Natural killer cell treated with Interleukin-12 subunit alpha and Interleukin-12 subunit beta and Interleukin-15 and Interleukin-18, amount 100 ng/mL, for 72 hours (primary cell): ENCODE measurements around the gene ERBIN. TPM values are rescaled to one million over a fixed set of nuclear protein-coding genes. Genes with fewer than 3 reads are reported as not detected.
"Not testable (repeated sequence)": the region's sequence is repeated elsewhere in the genome, so short reads cannot be mapped to it uniquely, and the experiment has no call there.

Experiments
- ATAC-seq, 2 donors: fragments of 150-1000 bp; cut with Tn5 transposase in 1 of 2; sonication (Bioruptor Pico), chemical (Tn5 transposase) in 1 of 2; 2 replicates each; pipeline ENCODE4 v1.10.0; 2021
- DNase-seq: peaks from one replicate; pipeline ENCODE4 v3.0.0; 2022; ENCODE audit warnings: low spot score
- H3K27ac Mint-ChIP-seq, 2 donors: 1 replicate in 1 of 2; 2 replicates in 1 of 2; pipeline ENCODE4 v1.8.0; 2022; ENCODE audit warnings: mixed read lengths in 2 of 2, mild to moderate bottlenecking in 1 of 2, moderate library complexity in 1 of 2
- H3K27me3 Mint-ChIP-seq, 2 donors: 1 replicate in 1 of 2; 2 replicates in 1 of 2; pipeline ENCODE4 v1.8.0; 2022; ENCODE audit warnings: mixed read lengths in 2 of 2
- H3K36me3 Mint-ChIP-seq: one replicate; pipeline ENCODE4 v1.8.0; 2022; ENCODE audit warnings: mixed read lengths
- H3K4me1 Mint-ChIP-seq, 2 donors: 1 replicate in 1 of 2; 2 replicates in 1 of 2; pipeline ENCODE4 v1.8.0; 2022; ENCODE audit warnings: low read depth in 2 of 2, mixed read lengths in 2 of 2, mild to moderate bottlenecking in 1 of 2
- H3K4me3 Mint-ChIP-seq: one replicate; pipeline ENCODE4 v1.8.0; 2022; ENCODE audit warnings: mixed read lengths
- H3K9me3 Mint-ChIP-seq: 2 replicates; pipeline ENCODE4 v1.8.0; 2022; ENCODE audit warnings: mixed read lengths
- total RNA-seq, 2 donors: library from RNA; stranded (reverse); gene quantifications; one replicate each; pipeline ENCODE4 v1.2.3, GENCODE V29; 2022

The ERBIN gene, protein sequence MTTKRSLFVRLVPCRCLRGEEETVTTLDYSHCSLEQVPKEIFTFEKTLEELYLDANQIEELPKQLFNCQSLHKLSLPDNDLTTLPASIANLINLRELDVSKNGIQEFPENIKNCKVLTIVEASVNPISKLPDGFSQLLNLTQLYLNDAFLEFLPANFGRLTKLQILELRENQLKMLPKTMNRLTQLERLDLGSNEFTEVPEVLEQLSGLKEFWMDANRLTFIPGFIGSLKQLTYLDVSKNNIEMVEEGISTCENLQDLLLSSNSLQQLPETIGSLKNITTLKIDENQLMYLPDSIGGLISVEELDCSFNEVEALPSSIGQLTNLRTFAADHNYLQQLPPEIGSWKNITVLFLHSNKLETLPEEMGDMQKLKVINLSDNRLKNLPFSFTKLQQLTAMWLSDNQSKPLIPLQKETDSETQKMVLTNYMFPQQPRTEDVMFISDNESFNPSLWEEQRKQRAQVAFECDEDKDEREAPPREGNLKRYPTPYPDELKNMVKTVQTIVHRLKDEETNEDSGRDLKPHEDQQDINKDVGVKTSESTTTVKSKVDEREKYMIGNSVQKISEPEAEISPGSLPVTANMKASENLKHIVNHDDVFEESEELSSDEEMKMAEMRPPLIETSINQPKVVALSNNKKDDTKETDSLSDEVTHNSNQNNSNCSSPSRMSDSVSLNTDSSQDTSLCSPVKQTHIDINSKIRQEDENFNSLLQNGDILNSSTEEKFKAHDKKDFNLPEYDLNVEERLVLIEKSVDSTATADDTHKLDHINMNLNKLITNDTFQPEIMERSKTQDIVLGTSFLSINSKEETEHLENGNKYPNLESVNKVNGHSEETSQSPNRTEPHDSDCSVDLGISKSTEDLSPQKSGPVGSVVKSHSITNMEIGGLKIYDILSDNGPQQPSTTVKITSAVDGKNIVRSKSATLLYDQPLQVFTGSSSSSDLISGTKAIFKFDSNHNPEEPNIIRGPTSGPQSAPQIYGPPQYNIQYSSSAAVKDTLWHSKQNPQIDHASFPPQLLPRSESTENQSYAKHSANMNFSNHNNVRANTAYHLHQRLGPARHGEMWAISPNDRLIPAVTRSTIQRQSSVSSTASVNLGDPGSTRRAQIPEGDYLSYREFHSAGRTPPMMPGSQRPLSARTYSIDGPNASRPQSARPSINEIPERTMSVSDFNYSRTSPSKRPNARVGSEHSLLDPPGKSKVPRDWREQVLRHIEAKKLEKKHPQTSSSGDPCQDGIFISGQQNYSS (N-terminal part only)
- 10 to 100 TPM; 53.4 to 61.2 TPM for total RNA-seq

GRCh38 chr5:65926276-65926783 is at the start of gene ERBIN:
ERBIN (plus strand) TSS chr5:65926575; CDS start chr5:65992719, 66,144 bp downstream.
- peaks cover 18% of the 10 kb centered on the region for H3K36me3 Mint-ChIP-seq
- no peaks in the 10 kb centered on the region for H3K27me3 Mint-ChIP-seq
- peak; percentile 80 for DNase-seq
- peak within 1 kb of the TSS; percentile 93 to 96 for H3K27ac Mint-ChIP-seq
- H3K4me3 Mint-ChIP-seq: peak within 1 kb of the TSS; percentile 100
- ATAC-seq: peak; percentile 64 to 76
- peaks cover 23 to 42% of the 10 kb centered on the region in 2 donors for H3K4me1 Mint-ChIP-seq
- no peaks in the 10 kb centered on the region for H3K9me3 Mint-ChIP-seq

GRCh38 chr5:65876970-65877369 is 49.4 kb upstream of the ERBIN start:
- DNase-seq (no peak), ATAC-seq (no peak)
- Mint-ChIP-seq H3K27me3 (no peaks in the 10 kb centered on the region), H3K27ac (no peak overlapping the region), H3K9me3 (peaks cover 4% of the 10 kb centered on the region), H3K36me3 (peaks cover 6% of the 10 kb centered on the region), H3K4me3 (no peak overlapping the region), H3K4me1 (peaks cover 0 to 3% of the 10 kb centered on the region in 2 donors)

DNA sequence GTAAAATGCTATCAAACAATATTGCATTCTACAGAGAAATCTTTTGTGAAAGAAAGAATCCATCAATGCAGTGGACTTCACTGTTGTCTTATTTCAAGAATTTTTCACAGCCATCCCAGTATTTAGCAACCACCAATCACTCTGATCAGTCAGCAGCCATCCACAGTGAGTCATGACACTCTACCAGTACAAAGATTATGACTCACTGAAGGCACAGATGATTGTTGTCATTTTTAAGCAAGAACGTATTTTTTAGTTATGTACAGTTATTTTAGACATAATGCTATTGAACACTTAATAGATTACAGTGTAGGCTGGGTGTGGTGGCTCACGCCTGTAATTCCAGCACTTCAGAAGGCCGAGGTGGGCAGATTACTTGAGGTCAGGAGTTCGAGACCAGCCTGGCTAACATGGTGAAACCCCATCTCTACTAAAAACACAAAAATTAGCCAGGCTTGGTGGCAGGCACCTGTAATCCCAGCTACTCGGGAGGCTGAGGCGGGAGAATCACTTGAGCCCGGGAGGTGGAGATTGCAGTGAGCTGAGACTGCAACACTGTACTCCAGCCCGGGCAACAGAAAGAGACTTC is 46.6 kb upstream of the ERBIN start:
- H3K27me3 Mint-ChIP-seq, H3K4me3 Mint-ChIP-seq, H3K27ac Mint-ChIP-seq, DNase-seq, H3K4me1 Mint-ChIP-seq, H3K9me3 Mint-ChIP-seq, H3K36me3 Mint-ChIP-seq: not testable (repeated sequence)
- ATAC-seq: peak in 1 of 2 donors; percentile 68

DNA sequence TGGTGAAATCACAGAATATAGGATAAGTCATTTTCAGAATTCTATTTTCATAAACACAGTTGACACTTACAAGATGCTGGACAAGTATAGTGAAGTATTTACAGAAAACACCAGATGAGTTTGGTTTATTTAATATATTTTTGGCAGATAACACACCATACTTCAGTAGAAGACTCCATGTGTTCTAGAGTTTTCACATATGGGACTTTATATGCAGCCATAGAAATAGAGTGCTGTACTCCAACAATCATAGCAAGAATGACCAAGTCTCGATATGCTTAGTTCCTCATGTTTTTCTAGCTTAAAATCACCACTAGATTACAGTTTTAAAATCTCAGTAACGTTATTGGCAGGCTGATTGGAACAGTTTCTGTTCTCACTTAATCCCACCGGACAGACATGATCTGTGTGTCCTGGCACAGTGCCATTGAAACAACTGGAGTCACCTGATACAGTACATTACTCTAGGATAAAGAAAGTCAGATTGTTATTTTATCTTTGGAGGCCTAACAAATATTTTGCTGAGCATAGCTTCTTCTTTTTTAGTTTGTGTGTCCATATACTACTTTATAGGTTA is 45.8 kb upstream of the ERBIN start:
- Mint-ChIP-seq H3K36me3 (peaks cover 6% of the 10 kb centered on the region), H3K27me3 (no peaks in the 10 kb centered on the region), H3K4me1 (peaks cover 0 to 3% of the 10 kb centered on the region in 2 donors), H3K9me3 (peaks cover 4% of the 10 kb centered on the region), H3K27ac (no peak overlapping the region), H3K4me3 (no peak overlapping the region)
- no peak for DNase-seq
- no peak for ATAC-seq

- H3K4me1 Mint-ChIP-seq: no peaks in the 10 kb centered on the region
- H3K4me3 Mint-ChIP-seq: no peak overlapping the region
- DNase-seq (no peak), ATAC-seq (no peak)
- peaks cover under 1% of the 10 kb centered on the region for H3K36me3 Mint-ChIP-seq
- peaks cover 2 to 9% of the 10 kb centered on the region in 2 donors for H3K27me3 Mint-ChIP-seq
- no peak overlapping the region for H3K27ac Mint-ChIP-seq
- H3K9me3 Mint-ChIP-seq: peaks cover under 1% of the 10 kb centered on the region
Measured at GRCh38 chr5:65882278-65882677, 44.1 kb upstream of the ERBIN start.

DNA sequence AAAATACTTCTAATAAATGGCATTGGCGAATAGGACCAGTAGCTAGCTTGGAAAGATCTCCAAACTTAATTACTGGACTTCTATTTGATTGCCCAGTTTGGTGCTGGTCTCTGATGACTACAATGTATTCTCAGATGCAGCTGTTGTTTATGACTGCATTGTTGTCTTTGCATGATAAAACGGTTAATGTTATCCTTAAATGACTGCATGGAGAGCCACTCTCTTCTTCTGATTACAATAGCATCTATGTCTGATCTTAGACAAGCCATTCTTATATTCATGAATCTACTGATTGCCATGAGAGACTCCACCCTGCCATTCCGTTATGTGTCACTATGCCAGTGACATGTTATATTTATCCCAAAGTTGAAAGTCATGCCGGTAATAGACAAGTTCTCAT is 42.9 kb upstream of the ERBIN start:
- ATAC-seq: no peak
- H3K27me3 Mint-ChIP-seq: peaks cover 2 to 9% of the 10 kb centered on the region in 2 donors

GRCh38 chr5:65886387-65886786 is 40.0 kb upstream of the ERBIN start:
- no peak for DNase-seq
- H3K27ac Mint-ChIP-seq: no peak overlapping the region
- H3K4me3 Mint-ChIP-seq: no peak overlapping the region
- ATAC-seq: no peak
- peaks cover 2 to 9% of the 10 kb centered on the region in 2 donors for H3K27me3 Mint-ChIP-seq
- H3K9me3 Mint-ChIP-seq: no peaks in the 10 kb centered on the region
- no peaks in the 10 kb centered on the region for H3K36me3 Mint-ChIP-seq
- no peaks in the 10 kb centered on the region for H3K4me1 Mint-ChIP-seq

More for the DNA sequence above, 42.9 kb upstream of the ERBIN start:
- Mint-ChIP-seq H3K36me3 (no peaks in the 10 kb centered on the region), H3K4me3 (no peak overlapping the region), H3K27ac (no peak overlapping the region), H3K4me1 (no peaks in the 10 kb centered on the region), H3K9me3 (no peaks in the 10 kb centered on the region)
- no peak for DNase-seq

GRCh38 chr5:65892024-65892423 is 34.4 kb upstream of the ERBIN start:
- not testable (repeated sequence) for H3K36me3 Mint-ChIP-seq, H3K4me1 Mint-ChIP-seq, H3K4me3 Mint-ChIP-seq, H3K27ac Mint-ChIP-seq, DNase-seq, H3K9me3 Mint-ChIP-seq, ATAC-seq, H3K27me3 Mint-ChIP-seq

GRCh38 chr5:65892801-65893200 is 33.6 kb upstream of the ERBIN start:
- ATAC-seq: no peak

GRCh38 chr5:65893749-65894430 is 32.5 kb upstream of the ERBIN start:
- H3K4me1 Mint-ChIP-seq: no peaks in the 10 kb centered on the region
- H3K9me3 Mint-ChIP-seq: no peaks in the 10 kb centered on the region
- H3K27ac Mint-ChIP-seq: no peak overlapping the region

More at GRCh38 chr5:65892801-65893200, 33.6 kb upstream of the ERBIN start:
- H3K36me3 Mint-ChIP-seq: no peaks in the 10 kb centered on the region
- H3K27me3 Mint-ChIP-seq: peaks cover 0 to 3% of the 10 kb centered on the region in 2 donors
- H3K9me3 Mint-ChIP-seq: no peaks in the 10 kb centered on the region
- H3K27ac Mint-ChIP-seq: no peak overlapping the region
- no peak for DNase-seq
- no peaks in the 10 kb centered on the region for H3K4me1 Mint-ChIP-seq
- H3K4me3 Mint-ChIP-seq: no peak overlapping the region

GRCh38 chr5:65895891-65896290 is 30.5 kb upstream of the ERBIN start:
- Mint-ChIP-seq H3K9me3 (no peaks in the 10 kb centered on the region), H3K27me3 (peaks cover 0 to 6% of the 10 kb centered on the region in 2 donors), H3K27ac (no peak overlapping the region), H3K36me3 (no peaks in the 10 kb centered on the region), H3K4me1 (no peaks in the 10 kb centered on the region), H3K4me3 (no peak overlapping the region)
- ATAC-seq (no peak), DNase-seq (no peak)

More at GRCh38 chr5:65893749-65894430, 32.5 kb upstream of the ERBIN start:
- ATAC-seq (no peak), DNase-seq (no peak)
- H3K36me3 Mint-ChIP-seq: no peaks in the 10 kb centered on the region
- H3K4me3 Mint-ChIP-seq: no peak overlapping the region
- peaks cover 0 to 3% of the 10 kb centered on the region in 2 donors for H3K27me3 Mint-ChIP-seq

- no peak for ATAC-seq
- H3K4me1 Mint-ChIP-seq: no peaks in the 10 kb centered on the region
- H3K27me3 Mint-ChIP-seq: peaks cover 0 to 6% of the 10 kb centered on the region in 2 donors
- H3K27ac Mint-ChIP-seq: no peak overlapping the region
- no peaks in the 10 kb centered on the region for H3K9me3 Mint-ChIP-seq
- no peaks in the 10 kb centered on the region for H3K36me3 Mint-ChIP-seq
- no peak overlapping the region for H3K4me3 Mint-ChIP-seq
- DNase-seq: no peak
Measured at GRCh38 chr5:65900746-65901145, 25.6 kb upstream of the ERBIN start.
